MCF 10A (cell line): ENCODE measurements around the gene MOV10. TPM values are rescaled to one million over a fixed set of nuclear protein-coding genes. Genes with fewer than 3 reads are reported as not detected.

Experiments
- BruUV-seq: library from RNA; stranded (reverse); fragments of 400-500 nt; replicated peaks from 2 replicates; lab custom pipeline; 2021; lab: Mats Ljungman, UMichigan
- CTCF ChIA-PET: fragments of 300-600 bp; sonication (Branson Sonifier 250); formaldehyde crosslinking; extraction: SDS; loops from one replicate; lab custom pipeline; 2021; ENCODE audit warnings: antibody characterized with exemption, inconsistent platforms; lab: Yijun Ruan, JAX
- POLR2A ChIA-PET: fragments of 300-600, 350-650 bp; sonication (Branson Sonifier 250); formaldehyde crosslinking; extraction: SDS; loops from one replicate; lab custom pipeline; 2020; ENCODE audit warnings: antibody characterized with exemption, inconsistent platforms; lab: Yijun Ruan, JAX
- DNase-seq: peaks from one replicate; pipeline ENCODE4 v3.0.0-alpha.2; 2018; ENCODE audit not compliant: unreplicated experiment
- H3K27ac Mint-ChIP-seq: one replicate; pipeline ENCODE4 v1.8.0; 2022; ENCODE audit warnings: mild to moderate bottlenecking, low read depth, mixed read lengths; ENCODE audit not compliant: unreplicated experiment
- H3K27me3 Mint-ChIP-seq: one replicate; pipeline ENCODE4 v1.8.0; 2022; ENCODE audit warnings: mixed read lengths; ENCODE audit not compliant: insufficient read depth, unreplicated experiment
- H3K36me3 Mint-ChIP-seq: one replicate; pipeline ENCODE4 v1.8.0; 2022; ENCODE audit warnings: mild to moderate bottlenecking, moderate library complexity, mixed read lengths; ENCODE audit not compliant: insufficient read depth, unreplicated experiment
- H3K4me1 Mint-ChIP-seq: one replicate; pipeline ENCODE4 v1.8.0; 2022; ENCODE audit warnings: mixed read lengths; ENCODE audit not compliant: insufficient read depth, unreplicated experiment
- H3K4me3 Mint-ChIP-seq: one replicate; pipeline ENCODE4 v1.8.0; 2022; ENCODE audit warnings: mild to moderate bottlenecking, moderate library complexity, mixed read lengths; ENCODE audit not compliant: unreplicated experiment
- H3K9me3 Mint-ChIP-seq: one replicate; pipeline ENCODE4 v1.8.0; 2022; ENCODE audit warnings: mixed read lengths; ENCODE audit not compliant: unreplicated experiment
- CTCF ChIP-seq: fragments of 200-600 bp; IDR thresholded peaks from one replicate; pipeline ENCODE4 v1.8.0; 2022; ENCODE audit warnings: antibody characterized with exemption, mild to moderate bottlenecking; ENCODE audit not compliant: unreplicated experiment
- intact Hi-C: fragments of 100-400 bp; cut with micrococcal nuclease; formaldehyde crosslinking; loops from 2 replicates; pipeline ENCODE4 v1.14.1; 2022
- total RNA-seq: library from RNA; stranded (reverse); gene quantifications from 2 replicates; pipeline ENCODE4 v1.2.3, GENCODE V29; 2022

MOV10 gene
- total RNA-seq, 1 experiment from 2014 or later, result 55.6 TPM

GRCh38 chr1:112711670-112712069 is 37.2 kb downstream of the MOV10 start:
- Mint-ChIP-seq H3K4me1 (peaks cover 11% of the 10 kb centered on the region), H3K27me3 (no peaks in the 10 kb centered on the region), H3K9me3 (no peaks in the 10 kb centered on the region), H3K27ac (no peak overlapping the region), H3K4me3 (no peak overlapping the region), H3K36me3 (no peaks in the 10 kb centered on the region)
- POLR2A ChIA-PET, result interaction anchor here (0.5 to 6.4 kb wide), 2 partner anchors 37 to 376 kb away, joined by 3 to 44 read pairs; partner anchors contain the start of gene MOV10
- DNase-seq, result no peak
- TF ChIP-seq CTCF, result no peak
- CTCF ChIA-PET, result interaction anchor here (0.5 kb wide), 1 partner anchor 16 kb away, joined by 3 read pairs; no protein-coding TSS in a partner anchor
- no TSS peak for BruUV-seq
- intact Hi-C loops, result no loop called here

GRCh38 chr1:112712191-112712590 is 37.7 kb downstream of the MOV10 start:
- no peaks in the 10 kb centered on the region for H3K27me3 Mint-ChIP-seq

GRCh38 chr1:112712701-112713128 is 38.3 kb downstream of the MOV10 start:
- POLR2A ChIA-PET, result no interaction called here
- no peaks in the 10 kb centered on the region for H3K36me3 Mint-ChIP-seq
- intact Hi-C loops, result no loop called here
- no peaks in the 10 kb centered on the region for H3K9me3 Mint-ChIP-seq
- DNase-seq, result no peak
- no peaks in the 10 kb centered on the region for H3K27me3 Mint-ChIP-seq
- H3K4me3 Mint-ChIP-seq, result no peak overlapping the region
- CTCF ChIA-PET, result interaction anchor here (0.8 to 1.0 kb wide), 2 partner anchors 92 to 330 kb away, joined by 3 read pairs; no protein-coding TSS in a partner anchor
- no peak for TF ChIP-seq CTCF
- no peak overlapping the region for H3K27ac Mint-ChIP-seq
- no TSS peak for BruUV-seq
- peaks cover 6% of the 10 kb centered on the region for H3K4me1 Mint-ChIP-seq

More at GRCh38 chr1:112712191-112712590, 37.7 kb downstream of the MOV10 start:
- no peak for DNase-seq
- ChIA-PET POLR2A (interaction anchor here (6.4 kb wide), 1 partner anchor 38 kb away, joined by 44 read pairs; the partner anchor contains the start of gene MOV10), CTCF (interaction anchor here (0.8 to 1.0 kb wide), 2 partner anchors 93 to 330 kb away, joined by 3 read pairs; no protein-coding TSS in a partner anchor)
- Mint-ChIP-seq H3K9me3 (no peaks in the 10 kb centered on the region), H3K4me1 (peaks cover 11% of the 10 kb centered on the region), H3K36me3 (no peaks in the 10 kb centered on the region), H3K27ac (no peak overlapping the region), H3K4me3 (no peak overlapping the region)
- no TSS peak for BruUV-seq
- intact Hi-C loops, result no loop called here
- no peak for TF ChIP-seq CTCF

GRCh38 chr1:112713466-112714312 is 39.2 kb downstream of the MOV10 start:
- Mint-ChIP-seq H3K27ac (no peak overlapping the region), H3K36me3 (no peaks in the 10 kb centered on the region), H3K4me1 (peaks cover 4% of the 10 kb centered on the region), H3K27me3 (no peaks in the 10 kb centered on the region), H3K4me3 (no peak overlapping the region), H3K9me3 (no peaks in the 10 kb centered on the region)
- ChIA-PET CTCF (interaction anchor here (0.5 to 15.1 kb wide), 8 partner anchors 42 to 359 kb away, joined by 3 to 838 read pairs (median 4); partner anchors contain the start of genes CAPZA1 and LRIG2), POLR2A (interaction anchor here (2.0 to 2.8 kb wide), 2 partner anchors 94 to 317 kb away, joined by 7 to 14 read pairs; partner anchors contain the start of genes CAPZA1, CTTNBP2NL and ST7L)
- no peak for TF ChIP-seq CTCF
- no TSS peak for BruUV-seq
- no peak for DNase-seq
- intact Hi-C loops, result no loop called here
